ENCODE results near the gene STK16. TPM values are rescaled to one million over a fixed set of nuclear protein-coding genes. Genes with fewer than 3 reads are reported as not detected.
A peak's percentile ranks its signal among the peaks of the same experiment; 100 is the strongest.

Gene STK16
- total and polyA plus RNA-seq, 2 of the 13 experiments (the other 11 are each of a cell fraction or from before 2014, with no cell fraction given), result 28.0 to 50.9 TPM

- TF ChIP-seq POGK (CRISPR knock-in tag; conservative IDR thresholded peaks at IDR 0.05), result no peak
- TF ChIP-seq ZNF558 (CRISPR knock-in tag; IDR thresholded peaks at IDR 0.05; ENCODE audit: borderline replicate concordance), result no peak
- no peak for TF ChIP-seq ATM (IDR thresholded peaks at IDR 0.05; ENCODE audit: borderline replicate concordance)
- no peak for TF ChIP-seq MED13 (CRISPR knock-in tag; IDR thresholded peaks at IDR 0.05)
- no peak for TF ChIP-seq GPBP1L1 (CRISPR knock-in tag; IDR thresholded peaks at IDR 0.05)
- no peak for TF ChIP-seq ZNF850 (CRISPR knock-in tag; conservative IDR thresholded peaks at IDR 0.05)
- TF ChIP-seq ZFP82 (CRISPR knock-in tag; IDR thresholded peaks at IDR 0.05; ENCODE audit: borderline replicate concordance), result no peak
- TF ChIP-seq ZBTB42 (CRISPR knock-in tag; IDR thresholded peaks at IDR 0.05), result no peak
- peak; percentile 65; the same call in 1 of the 2 replicates for TF ChIP-seq KLF11 (CRISPR knock-in tag; IDR thresholded peaks at IDR 0.05)
- TF ChIP-seq MXI1 (IDR thresholded peaks at IDR 0.05; ENCODE audit: borderline replicate concordance, low read depth, low read length), result peak; percentile 11; the same call in 1 of the 3 replicates
- TF ChIP-seq HOXA5 (CRISPR knock-in tag; IDR thresholded peaks at IDR 0.05), result peak; percentile 16; the same call in 1 of the 2 replicates
- TF ChIP-seq ZHX1 (CRISPR knock-in tag; IDR thresholded peaks at IDR 0.05; ENCODE audit: low read depth), result no peak
- no peak for TF ChIP-seq KLF16 (CRISPR knock-in tag; IDR thresholded peaks at IDR 0.05)
- TF ChIP-seq EEA1 (CRISPR knock-in tag; IDR thresholded peaks at IDR 0.05; ENCODE audit: borderline replicate concordance), result 0 out of 2 replicates have a peak, but pooled peaks have one; percentile 15
- no peak for TF ChIP-seq ZNF766 (CRISPR knock-in tag; IDR thresholded peaks at IDR 0.05; ENCODE audit: borderline replicate concordance)
- no peak for TF ChIP-seq TFE3 (CRISPR knock-in tag; IDR thresholded peaks at IDR 0.05)
- peak; percentile 9; the same call in 1 of the 2 replicates for TF ChIP-seq IRF2 (CRISPR knock-in tag; IDR thresholded peaks at IDR 0.05)
- no peak for TF ChIP-seq KMT2A (CRISPR knock-in tag; IDR thresholded peaks at IDR 0.05)
- TF ChIP-seq ZNF451 (CRISPR knock-in tag; IDR thresholded peaks at IDR 0.05), result no peak
- TF ChIP-seq ZNF274 (CRISPR knock-in tag; IDR thresholded peaks at IDR 0.05), result peak; percentile 39; the same call in 1 of the 2 replicates
- peak; percentile 14; the same call in 1 of the 2 replicates for TF ChIP-seq ZNF350 (CRISPR knock-in tag; IDR thresholded peaks at IDR 0.05; ENCODE audit: borderline replicate concordance, low read depth)
- no peak for TF ChIP-seq GTF2F1 (IDR thresholded peaks at IDR 0.05; ENCODE audit: low read length)
Measured at GRCh38 chr2:219207134-219207883, 38.0 kb upstream of the STK16 start (continued).
